GM21447 (cell line): Measurements from ENCODE around the gene RTN4R.

Experiments
- ATAC-seq: cut with Tn5 transposase; IDR thresholded peaks from one replicate; pipeline ENCODE4 v1.9.1; 2021; ENCODE audit not compliant: unreplicated experiment

RTN4R gene

DNA sequence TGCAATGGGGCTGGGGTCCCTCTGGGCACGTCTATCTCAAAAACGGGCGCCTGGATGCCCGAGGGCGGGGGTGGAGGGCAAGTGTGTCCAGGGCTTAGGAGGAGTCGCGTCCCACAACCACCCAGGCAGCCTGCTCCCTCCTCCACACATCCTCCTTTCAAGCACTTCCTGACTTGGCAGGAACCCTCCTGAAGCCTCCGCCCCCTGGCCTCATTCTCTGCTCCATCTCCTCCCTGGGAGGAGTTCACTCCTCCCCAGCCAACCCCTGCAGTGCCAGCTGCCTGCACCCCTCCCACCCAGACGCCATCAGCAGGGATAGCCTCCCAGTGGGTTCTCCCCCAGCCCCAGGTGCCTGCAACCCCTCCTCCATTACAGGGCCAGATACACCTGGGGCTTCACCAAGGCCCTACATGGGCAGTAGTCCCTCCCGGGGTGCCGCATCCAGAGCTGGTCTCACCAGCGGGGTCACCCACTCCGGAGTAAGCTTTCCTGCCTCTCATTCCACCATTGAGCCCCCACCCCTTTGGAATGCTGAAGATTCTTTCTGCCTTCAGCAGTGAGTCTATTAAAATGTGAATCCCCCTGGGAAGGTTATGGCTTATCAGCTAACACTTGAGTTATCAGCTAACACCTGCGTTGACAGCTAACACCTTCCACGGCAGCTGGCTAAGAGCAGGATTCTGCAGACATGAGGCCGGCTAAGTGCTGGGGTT is 24.4 kb downstream of the RTN4R start:
- ATAC-seq, result no peak

GRCh38 chr22:20243176-20243536 is 25.0 kb downstream of the RTN4R start:
- ATAC-seq, result no peak

GRCh38 chr22:20242393-20243175 is 25.5 kb downstream of the RTN4R start:
- no peak for ATAC-seq

DNA sequence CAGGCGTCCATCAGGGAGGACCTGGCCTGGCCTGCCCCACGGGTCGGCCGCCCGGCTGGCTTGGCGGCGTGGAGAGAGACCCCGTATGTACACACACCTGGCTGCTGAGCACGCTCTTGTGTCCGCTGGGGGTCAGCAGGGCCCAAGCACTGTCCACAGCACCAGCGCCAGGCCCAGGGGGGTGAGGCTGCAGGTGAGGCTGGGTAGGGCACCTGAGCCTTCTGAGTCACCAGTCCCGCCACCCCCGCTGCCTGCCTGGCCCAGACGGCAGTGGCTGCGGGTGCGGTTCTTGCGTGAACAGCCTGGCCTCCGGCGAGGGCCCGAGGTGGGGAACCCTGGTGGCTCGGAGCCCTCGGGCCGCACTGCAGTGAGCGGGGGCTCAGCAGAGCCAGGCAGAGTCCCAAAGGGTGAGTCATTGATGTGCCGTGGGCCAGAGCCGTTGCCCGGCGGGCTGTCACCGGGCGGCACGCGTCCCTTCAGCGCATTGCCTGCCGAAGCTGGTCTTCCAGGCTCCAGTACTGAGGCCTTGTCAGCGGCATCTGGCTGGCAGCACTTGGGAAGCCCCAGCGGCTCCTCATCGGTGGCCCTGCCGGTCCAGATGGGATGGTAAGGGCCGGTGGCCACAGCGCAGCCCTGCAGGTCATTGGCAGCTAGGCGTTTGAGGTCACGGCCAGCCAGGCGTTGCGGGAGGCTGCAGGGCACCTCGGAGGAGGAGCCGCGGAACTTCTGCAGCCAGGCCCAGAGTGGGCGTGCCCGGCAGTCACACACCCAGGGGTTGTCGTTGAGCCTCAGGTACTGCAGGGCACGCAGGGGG is 26.3 kb downstream of the RTN4R start:
- ATAC-seq, result no peak

DNA sequence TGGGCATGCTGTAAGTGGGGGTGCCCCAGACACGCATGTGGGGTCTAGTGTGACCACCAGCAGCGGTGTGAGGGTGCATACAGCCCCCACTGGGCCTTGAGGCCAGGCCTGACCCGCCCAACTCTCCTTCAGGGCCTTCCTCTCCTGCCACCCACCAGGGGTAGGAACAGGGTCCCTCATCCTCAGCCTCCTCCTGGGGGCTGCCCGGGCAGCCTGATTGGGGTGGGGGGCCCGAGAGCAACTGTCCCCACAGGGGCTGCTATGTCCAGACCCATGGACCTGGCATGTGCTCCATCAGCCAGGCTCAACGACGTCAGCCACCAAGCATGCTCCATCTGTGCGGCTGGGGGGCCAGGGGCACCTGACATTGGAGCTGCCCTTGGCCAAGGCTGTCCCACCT is 27.2 kb downstream of the RTN4R start:
- no peak for ATAC-seq

- no peak for ATAC-seq
These were observed 27.7 kb downstream of the RTN4R start for GRCh38 chr22:20240447-20240764.

GRCh38 chr22:20239676-20240446 is 28.3 kb downstream of the RTN4R start:
- no peak for ATAC-seq

DNA sequence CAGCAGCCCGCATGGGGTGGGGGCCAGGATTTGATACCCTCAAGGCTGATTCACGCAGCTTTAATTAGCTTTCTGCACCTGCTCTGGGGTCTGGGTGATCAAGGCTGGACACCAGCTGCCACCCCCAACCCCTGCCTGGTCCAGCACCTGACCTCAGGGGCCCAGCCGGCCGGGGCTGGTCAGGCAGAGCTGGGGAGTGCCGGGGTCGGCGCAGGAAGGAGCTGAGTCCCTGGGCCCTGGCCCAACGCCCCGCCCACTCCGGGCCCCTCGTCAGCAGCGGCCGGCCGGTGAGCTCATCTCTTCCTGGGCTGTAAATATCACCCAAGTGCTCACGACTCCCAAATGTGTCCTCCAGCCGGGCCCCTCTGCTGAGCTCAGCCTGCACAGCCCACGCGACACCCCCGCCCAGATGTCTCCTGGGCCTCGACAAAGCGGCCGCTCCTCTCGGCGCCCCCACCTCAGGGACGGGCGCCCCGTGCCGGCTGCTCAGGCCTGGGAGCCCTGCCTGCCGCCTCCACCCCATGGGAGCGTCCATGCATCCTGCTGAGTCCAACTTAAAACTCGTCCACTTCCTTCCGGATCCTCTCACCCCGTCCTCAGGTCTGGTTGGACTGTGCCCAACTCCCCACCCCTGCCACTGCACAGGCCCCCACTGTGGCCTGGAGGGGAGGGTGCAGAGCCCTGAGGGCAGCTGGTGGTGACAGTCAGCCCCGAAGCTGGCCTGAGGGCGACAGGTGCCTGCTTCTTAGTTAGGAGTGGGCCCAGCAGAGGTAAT is 29.0 kb downstream of the RTN4R start:
- ATAC-seq, result no peak

- peak; percentile 56 for ATAC-seq
These were observed 29.6 kb downstream of the RTN4R start for GRCh38 chr22:20238536-20238900.

- no peak for ATAC-seq
These were observed 30.4 kb downstream of the RTN4R start for GRCh38 chr22:20237480-20238440.

DNA sequence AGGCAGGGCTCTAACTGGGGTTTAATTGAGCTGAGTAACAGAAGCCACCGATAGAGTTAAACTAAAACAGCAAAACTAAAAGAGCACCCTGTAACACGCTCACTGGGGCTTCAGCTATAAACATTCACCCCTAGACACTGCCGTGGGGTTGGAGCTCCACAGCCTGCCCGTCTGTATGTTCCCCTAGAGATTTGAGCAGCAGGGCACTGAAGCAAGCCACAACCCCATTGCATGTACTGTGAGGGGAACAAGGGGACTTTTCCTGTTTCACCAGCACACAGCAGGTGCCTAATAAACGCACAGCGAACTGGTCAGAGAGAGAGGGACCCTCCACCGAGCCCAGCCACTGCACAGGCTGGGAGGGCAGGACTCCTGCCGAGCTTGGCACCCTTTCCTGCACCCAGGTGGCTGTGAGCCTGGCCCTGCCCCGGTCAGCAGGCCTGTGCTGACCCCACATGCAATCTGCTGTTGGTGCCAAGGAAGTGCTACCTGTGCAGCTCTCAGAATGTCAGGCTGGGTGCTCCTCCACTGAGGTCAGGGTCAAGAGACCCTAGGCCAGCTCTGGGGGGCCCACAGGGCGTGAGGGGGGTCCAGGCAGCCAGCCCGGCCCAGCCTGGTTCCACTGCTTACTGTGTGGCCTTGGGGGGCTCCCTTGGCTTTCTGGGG is 31.9 kb downstream of the RTN4R start:
- no peak for ATAC-seq

GRCh38 chr22:20235389-20235991 is 32.6 kb downstream of the RTN4R start:
- no peak for ATAC-seq

DNA sequence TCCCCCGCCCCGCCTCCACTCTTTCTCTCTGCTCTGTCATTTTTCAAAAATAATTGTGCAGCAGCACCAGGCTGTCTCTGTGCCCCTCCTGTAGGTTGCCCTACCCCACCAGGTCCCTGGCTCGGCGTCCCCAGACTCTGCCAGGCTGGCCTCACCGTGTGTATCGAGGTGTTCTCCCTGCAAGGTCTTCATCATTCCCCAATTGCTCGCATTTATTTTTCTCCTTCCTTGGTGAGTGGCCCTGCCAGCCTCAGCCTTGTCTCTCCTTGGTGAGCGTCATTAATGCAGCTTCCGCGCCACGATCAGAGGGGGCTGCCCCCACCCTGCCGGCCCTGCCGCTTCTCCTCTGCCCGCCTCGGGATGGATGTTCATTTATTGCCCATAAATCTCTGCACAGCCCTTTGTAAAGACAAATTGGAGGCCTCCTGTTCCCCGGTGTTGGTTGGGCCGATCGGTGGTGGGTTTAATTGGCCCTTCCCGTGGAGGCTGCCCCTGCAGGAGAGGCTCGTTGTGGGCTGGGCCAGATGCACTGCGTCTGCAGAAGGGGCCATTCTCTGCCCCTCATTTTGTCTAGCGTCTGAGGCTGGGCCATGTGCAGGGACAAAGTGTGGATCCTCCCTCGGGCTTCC is 33.2 kb downstream of the RTN4R start:
- no peak for ATAC-seq

DNA sequence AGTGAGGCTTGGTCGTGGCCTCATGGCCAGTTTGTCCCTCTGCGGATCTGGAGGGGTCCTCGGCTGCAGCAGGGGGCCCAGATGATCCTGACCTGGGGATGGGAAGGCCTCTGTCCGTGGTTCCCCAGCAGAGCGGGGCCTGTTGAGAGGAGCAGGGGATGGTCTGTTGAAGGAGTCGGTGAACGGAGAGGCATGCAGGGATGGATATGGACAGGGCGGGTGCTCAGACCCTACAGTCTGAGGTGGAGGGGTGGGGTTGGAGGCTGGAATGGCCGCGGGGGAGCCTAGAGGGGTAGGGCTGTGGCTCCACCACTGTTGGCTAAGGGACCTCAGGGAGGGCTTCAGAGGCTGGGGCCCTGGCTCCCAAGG is 33.8 kb downstream of the RTN4R start:
- no peak for ATAC-seq

- ATAC-seq, result no peak
These were observed 34.5 kb downstream of the RTN4R start for GRCh38 chr22:20233351-20234313.

- ATAC-seq, result no peak
These were observed 35.3 kb downstream of the RTN4R start for GRCh38 chr22:20232781-20233180.

- no peak for ATAC-seq
These were observed 35.9 kb downstream of the RTN4R start for GRCh38 chr22:20232237-20232598.
